ENCODE data around the gene TTC14. TPM values are rescaled to one million over a fixed set of nuclear protein-coding genes. Genes with fewer than 3 reads are reported as not detected.

TTC14 gene
- total and polyA plus RNA-seq, 2 of the 8 experiments (the other 6 are each of a cell fraction or from before 2014, with no cell fraction given) = 10.2 to 22.3 TPM

DNA sequence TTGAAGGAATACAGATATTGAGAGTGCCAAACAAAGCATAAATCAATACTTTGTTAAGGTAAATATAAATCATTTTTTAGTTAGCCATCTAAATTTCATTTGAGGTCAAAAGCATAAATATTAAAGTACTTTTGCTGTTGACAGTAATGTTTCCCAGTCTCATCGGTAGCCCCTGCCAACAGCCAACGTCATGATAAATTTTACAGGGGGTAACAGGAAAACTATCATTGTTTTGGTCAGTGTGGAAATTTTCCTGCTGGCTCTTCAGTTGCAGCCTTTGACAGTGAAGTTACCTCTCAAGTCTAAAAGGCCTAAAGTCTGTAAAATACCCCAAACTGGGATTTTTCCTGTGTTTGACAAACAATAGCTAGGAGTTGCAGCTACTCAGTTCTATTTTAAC, 37.3 kb upstream of the TTC14 start:
- Histone ChIP-seq H3K27me3 (replicated peaks in 1 of 4; ENCODE audit: control insufficient read depth in 3 of 4, extremely low read depth in 1 of 4, insufficient read depth in 3 of 4, low read length in 3 of 4) (no peaks in the 10 kb centered on the region), H3K4me2 (ENCODE audit: insufficient read depth in 1 of 2, low read depth in 2 of 2, low read length in 2 of 2) (no peak overlapping the region), H3K36me3 (ENCODE audit: control insufficient read depth in 2 of 4, insufficient read depth in 4 of 4, low read length in 3 of 4) (no peaks in the 10 kb centered on the region), H3K23ac (ENCODE audit: insufficient read length) (no peak overlapping the region), H4K91ac (replicated peaks; ENCODE audit: insufficient read length, low read length) (no peak overlapping the region), H3K14ac (ENCODE audit: insufficient read length) (no peak overlapping the region), H4K5ac (ENCODE audit: insufficient read length, low read depth, low read length) (no peak overlapping the region), H3K9me3 (ENCODE audit: insufficient read depth in 2 of 2, low read depth in 1 of 2, low read length in 1 of 2) (peaks cover 5 to 6% of the 10 kb centered on the region in 2 experiments; a peak in 3 of 4 replicates), H3K27ac (ENCODE audit: low read depth, low read length) (no peak overlapping the region), H2BK120ac (replicated peaks; ENCODE audit: low read depth, low read length) (no peak overlapping the region), H3K79me1 (ENCODE audit: low read depth, low read length) (no peaks in the 10 kb centered on the region), H3K4me3 (ENCODE audit: extremely low read depth in 1 of 4, insufficient read depth in 2 of 4, low read depth in 3 of 4, low read length in 4 of 4) (no peak overlapping the region), H3K18ac (ENCODE audit: extremely low read depth, low read length) (no peak overlapping the region), H2AK5ac (ENCODE audit: low read depth, low read length) (no peak overlapping the region), H2BK15ac (ENCODE audit: low read length) (no peak overlapping the region), H4K8ac (ENCODE audit: extremely low read depth, insufficient read depth, low read length) (no peak overlapping the region), H3K4ac (replicated peaks; ENCODE audit: insufficient read length, low read depth, low read length) (no peak overlapping the region), H3K23me2 (ENCODE audit: low read depth, low read length) (no peaks in the 10 kb centered on the region), H2BK12ac (ENCODE audit: low read depth, low read length) (no peak overlapping the region), H2BK20ac (ENCODE audit: low read length) (no peak overlapping the region), H4K20me1 (replicated peaks in 1 of 2; ENCODE audit: control insufficient read depth in 1 of 2, insufficient read depth in 2 of 2, low read length in 2 of 2) (no peaks in the 10 kb centered on the region), H3K79me2 (ENCODE audit: control insufficient read depth in 1 of 2, insufficient read depth in 2 of 2, low read length in 2 of 2) (no peaks in the 10 kb centered on the region), H3K56ac (replicated peaks; ENCODE audit: insufficient read length, low read depth, low read length) (no peak overlapping the region), H3K9ac (replicated peaks in 1 of 4; ENCODE audit: extremely low read depth in 1 of 4, low read depth in 3 of 4, low read length in 3 of 4) (no peak overlapping the region), H2BK5ac (ENCODE audit: low read depth, low read length) (no peak overlapping the region), H2AFZ (ENCODE audit: low read length) (no peak overlapping the region), H3K4me1 (replicated peaks in 1 of 4; ENCODE audit: control insufficient read depth in 3 of 4, insufficient read depth in 4 of 4, low read length in 3 of 4) (no peaks in the 10 kb centered on the region)
- ChIA-PET CTCF (ENCODE audit: partially characterized antibody) (no interaction called here), POLR2A (ENCODE audit: partially characterized antibody) (no interaction called here)
- no peak for TF ChIP-seq HDAC2 (IDR thresholded peaks at IDR 0.05; ENCODE audit: borderline replicate concordance in 1 of 2, low read depth in 2 of 2, low read length in 2 of 2)
- TF ChIP-seq YY1 (IDR thresholded peaks at IDR 0.05; ENCODE audit: low read depth, low read length) = no peak
- TF ChIP-seq SP1 (IDR thresholded peaks at IDR 0.05; ENCODE audit: low read depth, low read length) = no peak
- TF ChIP-seq SAP30 (IDR thresholded peaks at IDR 0.05; ENCODE audit: insufficient read depth, insufficient replicate concordance, low read length) = no peak
- TF ChIP-seq, protein P1, sequence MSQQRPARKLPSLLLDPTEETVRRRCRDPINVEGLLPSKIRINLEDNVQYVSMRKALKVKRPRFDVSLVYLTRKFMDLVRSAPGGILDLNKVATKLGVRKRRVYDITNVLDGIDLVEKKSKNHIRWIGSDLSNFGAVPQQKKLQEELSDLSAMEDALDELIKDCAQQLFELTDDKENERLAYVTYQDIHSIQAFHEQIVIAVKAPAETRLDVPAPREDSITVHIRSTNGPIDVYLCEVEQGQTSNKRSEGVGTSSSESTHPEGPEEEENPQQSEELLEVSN (IDR thresholded peaks at IDR 0.05) = no peak
- DNase-seq (ENCODE audit: low read depth in 1 of 2, low spot score in 2 of 2) (no peak), FAIRE-seq (no peak)
- 93% methylated on average over 2 of the region's 2 CpGs; no CpG with 5 or more reads in 1 of the 2 experiments for WGBS, 2 experiments (ENCODE audit: extremely low coverage in 1 of 2, insufficient coverage in 1 of 2, insufficient read length in 1 of 2, insufficient replicate concordance in 2 of 2, low coverage in 1 of 2, low lambda C conversion rate in 2 of 2, missing lambda C conversion rate in 1 of 2)
